ENCODE measurements around the gene LGALS9B.
"Not testable (repeated sequence)": the region's sequence is repeated elsewhere in the genome, so short reads cannot be mapped to it uniquely, and the experiment has no call there.

DNA sequence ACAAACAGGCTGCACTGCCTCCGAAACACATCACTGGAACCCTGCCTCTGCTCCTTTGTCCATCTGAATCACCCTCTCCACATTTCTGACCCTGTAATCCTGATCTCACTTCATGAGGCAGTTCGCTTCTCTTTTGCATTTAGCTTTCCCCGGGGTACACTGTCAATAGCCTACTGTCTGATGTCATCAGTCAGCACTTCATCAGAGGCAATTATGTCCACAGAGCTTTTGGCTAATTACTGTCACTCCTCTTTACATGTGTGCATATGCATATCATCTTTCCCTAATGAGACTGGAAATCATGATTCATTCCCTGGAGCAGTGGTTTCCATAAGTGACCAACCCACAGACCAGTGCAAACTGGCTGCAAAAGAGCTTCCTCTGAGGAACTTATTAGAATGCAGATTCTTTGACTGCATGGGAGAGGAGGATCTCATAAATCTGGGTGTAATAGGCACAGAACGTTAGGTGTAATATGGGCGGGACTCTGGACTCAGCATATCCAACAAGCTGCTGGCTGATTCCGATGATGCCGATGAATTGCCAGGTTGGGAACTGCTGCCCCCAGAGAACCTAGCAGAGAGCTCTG is 49.8 kb downstream of the LGALS9B start:
- TF ChIP-seq, protein P1, sequence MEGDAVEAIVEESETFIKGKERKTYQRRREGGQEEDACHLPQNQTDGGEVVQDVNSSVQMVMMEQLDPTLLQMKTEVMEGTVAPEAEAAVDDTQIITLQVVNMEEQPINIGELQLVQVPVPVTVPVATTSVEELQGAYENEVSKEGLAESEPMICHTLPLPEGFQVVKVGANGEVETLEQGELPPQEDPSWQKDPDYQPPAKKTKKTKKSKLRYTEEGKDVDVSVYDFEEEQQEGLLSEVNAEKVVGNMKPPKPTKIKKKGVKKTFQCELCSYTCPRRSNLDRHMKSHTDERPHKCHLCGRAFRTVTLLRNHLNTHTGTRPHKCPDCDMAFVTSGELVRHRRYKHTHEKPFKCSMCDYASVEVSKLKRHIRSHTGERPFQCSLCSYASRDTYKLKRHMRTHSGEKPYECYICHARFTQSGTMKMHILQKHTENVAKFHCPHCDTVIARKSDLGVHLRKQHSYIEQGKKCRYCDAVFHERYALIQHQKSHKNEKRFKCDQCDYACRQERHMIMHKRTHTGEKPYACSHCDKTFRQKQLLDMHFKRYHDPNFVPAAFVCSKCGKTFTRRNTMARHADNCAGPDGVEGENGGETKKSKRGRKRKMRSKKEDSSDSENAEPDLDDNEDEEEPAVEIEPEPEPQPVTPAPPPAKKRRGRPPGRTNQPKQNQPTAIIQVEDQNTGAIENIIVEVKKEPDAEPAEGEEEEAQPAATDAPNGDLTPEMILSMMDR (IDR thresholded peaks at IDR 0.05; ENCODE audit: low read depth, low read length, poor library complexity, severe bottlenecking), result not testable (repeated sequence)
- not testable (repeated sequence) for TF ChIP-seq EZH2phosphoT487 (IDR thresholded peaks at IDR 0.05; ENCODE audit: borderline replicate concordance, low read length)

Data from DOHH2 (cell line).